Activated naive CD4-positive, alpha-beta T cell treated with anti-CD3 and anti-CD28 coated beads, Interleukin-2, amount 10 ng/mL, durations not matched to agents 7 days and 5 days (primary cell): ENCODE data around the gene CTNNA2.

Experiments
- CTCF ChIA-PET: fragments of 350-600 bp; sonication (Branson Sonifier 250); formaldehyde crosslinking; loops from one replicate; lab custom pipeline; 2021; ENCODE audit warnings: antibody characterized with exemption; lab: Charles Lee
- DNase-seq: peaks from one replicate; pipeline ENCODE4 v3.0.0-alpha.2; 2020
- H3K27ac Mint-ChIP-seq: one replicate; pipeline ENCODE4 v1.8.0; 2021; ENCODE audit warnings: mild to moderate bottlenecking, moderate library complexity, mixed read lengths
- H3K27me3 Mint-ChIP-seq: one replicate; pipeline ENCODE4 v1.8.0; 2021; ENCODE audit warnings: mild to moderate bottlenecking, mixed read lengths
- H3K36me3 Mint-ChIP-seq: one replicate; pipeline ENCODE4 v1.8.0; 2021; ENCODE audit warnings: mixed read lengths
- H3K4me1 Mint-ChIP-seq: one replicate; pipeline ENCODE4 v1.8.0; 2021; ENCODE audit warnings: mixed read lengths
- H3K4me3 Mint-ChIP-seq: one replicate; pipeline ENCODE4 v1.8.0; 2021; ENCODE audit warnings: mild to moderate bottlenecking, moderate library complexity, mixed read lengths
- H3K9me3 Mint-ChIP-seq: one replicate; pipeline ENCODE4 v1.8.0; 2021; ENCODE audit warnings: mixed read lengths

CTNNA2 gene

DNA sequence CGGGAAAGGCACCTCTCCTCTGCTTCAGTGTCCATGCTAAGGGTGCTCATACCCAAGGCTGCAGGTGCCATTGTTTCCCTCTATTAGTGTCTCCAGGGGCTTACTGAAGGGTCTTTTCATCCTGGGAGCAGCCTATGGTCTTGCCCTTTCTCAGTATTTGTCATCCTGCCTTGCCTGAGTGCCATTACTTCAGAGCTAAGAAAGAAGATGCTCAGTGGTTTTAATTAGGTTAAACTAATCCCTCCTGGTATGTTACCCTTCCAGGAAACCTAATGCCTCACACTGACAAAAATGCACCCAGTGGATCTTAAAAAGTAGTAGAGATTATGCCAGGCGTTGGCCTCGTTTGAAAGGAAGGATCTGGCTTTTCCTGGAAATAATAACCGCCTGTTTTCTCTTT is 640.3 kb downstream of the CTNNA2 start:
- no peaks in the 10 kb centered on the region for H3K27me3 Mint-ChIP-seq
- no peaks in the 10 kb centered on the region for H3K36me3 Mint-ChIP-seq
- no peak overlapping the region for H3K27ac Mint-ChIP-seq
- no peaks in the 10 kb centered on the region for H3K4me1 Mint-ChIP-seq
- CTCF ChIA-PET: no interaction called here
- no peaks in the 10 kb centered on the region for H3K9me3 Mint-ChIP-seq
- no peak for DNase-seq
- H3K4me3 Mint-ChIP-seq: no peak overlapping the region

GRCh38 chr2:80153768-80154167 is 640.9 kb downstream of the CTNNA2 start:
- H3K4me1 Mint-ChIP-seq: no peaks in the 10 kb centered on the region
- no peak for DNase-seq
- H3K4me3 Mint-ChIP-seq: no peak overlapping the region
- no peaks in the 10 kb centered on the region for H3K27me3 Mint-ChIP-seq
- H3K9me3 Mint-ChIP-seq: no peaks in the 10 kb centered on the region
- H3K27ac Mint-ChIP-seq: no peak overlapping the region
- CTCF ChIA-PET: no interaction called here
- no peaks in the 10 kb centered on the region for H3K36me3 Mint-ChIP-seq

GRCh38 chr2:80154231-80154915 is 641.5 kb downstream of the CTNNA2 start:
- Mint-ChIP-seq H3K4me3 (no peak overlapping the region), H3K27me3 (no peaks in the 10 kb centered on the region), H3K27ac (no peak overlapping the region), H3K36me3 (no peaks in the 10 kb centered on the region), H3K9me3 (no peaks in the 10 kb centered on the region), H3K4me1 (no peaks in the 10 kb centered on the region)
- DNase-seq: no peak
- CTCF ChIA-PET: no interaction called here

- H3K4me3 Mint-ChIP-seq: no peak overlapping the region
- H3K4me1 Mint-ChIP-seq: no peaks in the 10 kb centered on the region
- H3K36me3 Mint-ChIP-seq: no peaks in the 10 kb centered on the region
- DNase-seq: no peak
- no peak overlapping the region for H3K27ac Mint-ChIP-seq
- H3K27me3 Mint-ChIP-seq: no peaks in the 10 kb centered on the region
- H3K9me3 Mint-ChIP-seq: no peaks in the 10 kb centered on the region
- CTCF ChIA-PET: no interaction called here
These were observed 651.5 kb downstream of the CTNNA2 start for GRCh38 chr2:80164375-80164774.

GRCh38 chr2:80166483-80167171 is 653.8 kb downstream of the CTNNA2 start:
- H3K27me3 Mint-ChIP-seq: no peaks in the 10 kb centered on the region
- H3K27ac Mint-ChIP-seq: no peak overlapping the region
- H3K9me3 Mint-ChIP-seq: peaks cover 1% of the 10 kb centered on the region

DNA sequence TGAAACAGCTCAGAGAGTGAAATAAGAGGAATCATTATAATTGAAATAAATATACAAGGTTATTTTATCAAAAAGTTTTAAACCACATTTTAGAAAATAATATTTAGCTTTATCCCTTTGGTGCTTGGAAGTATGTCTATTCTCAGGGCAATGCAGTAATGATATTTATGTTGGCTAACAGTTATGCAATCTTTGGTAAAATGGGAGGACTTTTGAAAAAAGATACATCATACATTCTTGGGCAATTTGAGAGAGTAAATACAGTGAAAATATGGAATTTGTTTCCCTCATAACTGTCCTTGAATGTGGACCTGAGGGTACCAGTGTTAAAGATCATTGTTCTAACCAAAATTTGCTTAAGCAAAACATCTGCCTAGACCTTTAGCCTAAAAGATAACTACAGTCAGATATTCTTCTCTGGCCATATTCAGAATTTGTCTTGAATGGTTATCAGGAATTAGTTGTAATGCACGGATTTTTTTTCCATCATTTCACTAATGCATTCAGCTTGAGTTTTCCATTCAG is 654.5 kb downstream of the CTNNA2 start:
- Mint-ChIP-seq H3K4me3 (no peak overlapping the region), H3K4me1 (no peaks in the 10 kb centered on the region), H3K27ac (no peak overlapping the region), H3K27me3 (no peaks in the 10 kb centered on the region), H3K9me3 (peaks cover 3% of the 10 kb centered on the region), H3K36me3 (no peaks in the 10 kb centered on the region)
- CTCF ChIA-PET: no interaction called here
- DNase-seq: no peak

More at GRCh38 chr2:80166483-80167171, 653.8 kb downstream of the CTNNA2 start:
- no peak for DNase-seq
- Mint-ChIP-seq H3K4me3 (no peak overlapping the region), H3K36me3 (no peaks in the 10 kb centered on the region), H3K4me1 (no peaks in the 10 kb centered on the region)
- CTCF ChIA-PET: no interaction called here

GRCh38 chr2:80168037-80168436 is 655.2 kb downstream of the CTNNA2 start:
- DNase-seq: no peak
- Mint-ChIP-seq H3K36me3 (no peaks in the 10 kb centered on the region), H3K27ac (no peak overlapping the region), H3K4me1 (no peaks in the 10 kb centered on the region), H3K4me3 (no peak overlapping the region), H3K9me3 (peaks cover 6% of the 10 kb centered on the region), H3K27me3 (no peaks in the 10 kb centered on the region)
- CTCF ChIA-PET: no interaction called here

DNA sequence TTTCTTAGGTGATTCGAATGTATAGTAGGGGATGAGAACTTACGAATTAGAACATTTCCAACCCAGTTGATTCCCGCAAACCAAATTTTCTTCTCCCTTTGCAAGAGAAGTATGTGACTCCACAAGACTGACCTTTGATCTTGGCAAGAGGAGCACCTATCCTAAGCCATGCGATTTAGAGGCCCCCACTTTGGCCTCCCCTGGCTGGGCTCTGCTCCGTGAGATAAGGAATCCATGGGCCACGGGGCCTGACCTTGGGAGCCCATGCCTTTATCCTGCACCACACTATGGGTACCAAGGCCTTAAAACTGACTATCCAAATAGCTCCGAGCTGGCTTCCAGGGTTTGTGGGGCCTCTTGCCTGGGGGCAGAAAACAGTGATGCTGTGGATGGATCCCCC is 656.0 kb downstream of the CTNNA2 start:
- Mint-ChIP-seq H3K4me1 (no peaks in the 10 kb centered on the region), H3K27ac (no peak overlapping the region), H3K9me3 (peaks cover 6% of the 10 kb centered on the region), H3K4me3 (no peak overlapping the region), H3K27me3 (no peaks in the 10 kb centered on the region), H3K36me3 (no peaks in the 10 kb centered on the region)
- CTCF ChIA-PET: no interaction called here
- DNase-seq: no peak

GRCh38 chr2:80169811-80170594 is 657.2 kb downstream of the CTNNA2 start:
- Mint-ChIP-seq H3K4me1 (no peaks in the 10 kb centered on the region), H3K27me3 (no peaks in the 10 kb centered on the region), H3K27ac (no peak overlapping the region), H3K4me3 (no peak overlapping the region), H3K36me3 (no peaks in the 10 kb centered on the region), H3K9me3 (peaks cover 6% of the 10 kb centered on the region)
- CTCF ChIA-PET: no interaction called here
- no peak for DNase-seq

DNA sequence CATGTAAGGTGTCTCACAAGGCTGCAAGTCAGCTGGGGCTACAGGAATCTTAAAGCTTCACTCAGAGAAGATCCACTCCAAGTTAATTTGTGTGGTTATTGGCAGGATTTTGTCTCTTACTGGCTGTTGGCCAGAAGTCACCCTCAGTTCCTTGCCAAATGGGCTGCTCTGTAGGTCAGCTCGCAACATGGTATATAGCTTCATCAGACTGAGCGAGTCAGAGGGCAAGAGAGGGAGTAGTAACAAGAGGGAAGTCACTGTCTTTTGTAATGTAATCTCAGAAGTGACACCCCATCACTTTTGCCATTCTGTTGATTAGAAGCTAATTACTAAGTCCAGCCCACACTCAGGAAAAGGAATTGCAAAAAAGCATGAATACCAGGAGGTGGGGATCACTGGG is 672.2 kb downstream of the CTNNA2 start:
- Mint-ChIP-seq H3K4me1 (no peaks in the 10 kb centered on the region), H3K9me3 (peaks cover 16% of the 10 kb centered on the region), H3K36me3 (no peaks in the 10 kb centered on the region), H3K27me3 (no peaks in the 10 kb centered on the region), H3K4me3 (no peak overlapping the region), H3K27ac (no peak overlapping the region)
- DNase-seq: no peak
- CTCF ChIA-PET: no interaction called here

DNA sequence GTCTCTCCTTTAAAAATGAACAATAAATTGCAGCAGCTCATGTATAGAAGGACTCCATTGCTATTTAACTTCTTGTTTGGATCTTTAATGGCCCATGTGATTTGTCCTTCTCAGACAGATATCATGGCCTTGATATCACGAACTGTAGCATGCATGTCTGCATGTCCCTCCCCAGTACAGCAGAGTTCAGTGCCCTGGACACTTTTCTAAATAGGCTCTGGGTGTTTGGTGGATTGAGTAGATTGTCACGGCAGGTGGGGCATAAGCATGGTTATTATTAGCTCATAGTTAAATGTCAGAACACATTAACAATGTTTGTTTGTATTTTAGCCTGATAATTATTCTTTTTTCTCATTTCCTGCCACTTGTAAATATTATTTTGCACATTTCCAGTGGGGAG is 673.4 kb downstream of the CTNNA2 start:
- Mint-ChIP-seq H3K27ac (no peak overlapping the region), H3K27me3 (no peaks in the 10 kb centered on the region), H3K4me1 (no peaks in the 10 kb centered on the region), H3K36me3 (no peaks in the 10 kb centered on the region), H3K4me3 (no peak overlapping the region), H3K9me3 (peaks cover 6% of the 10 kb centered on the region)
- no peak for DNase-seq
- CTCF ChIA-PET: no interaction called here

GRCh38 chr2:80187156-80187555 is 674.3 kb downstream of the CTNNA2 start:
- CTCF ChIA-PET: no interaction called here
- no peaks in the 10 kb centered on the region for H3K4me1 Mint-ChIP-seq
- no peak overlapping the region for H3K4me3 Mint-ChIP-seq
- H3K27me3 Mint-ChIP-seq: no peaks in the 10 kb centered on the region
- no peak for DNase-seq
- no peak overlapping the region for H3K27ac Mint-ChIP-seq
- no peaks in the 10 kb centered on the region for H3K36me3 Mint-ChIP-seq
- peaks cover 3% of the 10 kb centered on the region for H3K9me3 Mint-ChIP-seq

DNA sequence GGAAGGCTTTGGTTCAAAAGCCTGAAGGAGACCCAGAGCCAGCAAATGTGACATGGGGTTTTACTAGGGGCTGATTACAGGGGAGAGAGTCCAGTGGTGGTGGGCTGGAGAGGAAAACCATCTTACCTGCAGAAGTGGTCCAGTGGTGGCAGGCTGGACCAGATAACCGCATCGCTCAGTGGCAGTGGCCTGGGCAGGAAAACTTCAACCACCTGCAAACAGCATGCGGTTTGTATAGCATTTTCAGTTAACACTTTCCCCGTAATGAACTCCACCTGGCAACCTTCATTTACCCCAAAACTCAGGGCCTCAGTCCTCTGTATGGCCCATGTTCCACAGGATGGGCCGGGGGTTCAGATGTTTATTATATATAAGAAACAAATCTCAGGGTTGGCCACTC is 677.3 kb downstream of the CTNNA2 start:
- Mint-ChIP-seq H3K27me3 (no peaks in the 10 kb centered on the region), H3K4me3 (no peak overlapping the region), H3K36me3 (no peaks in the 10 kb centered on the region), H3K9me3 (no peaks in the 10 kb centered on the region), H3K27ac (no peak overlapping the region), H3K4me1 (no peaks in the 10 kb centered on the region)
- CTCF ChIA-PET: no interaction called here
- DNase-seq: no peak

- CTCF ChIA-PET: no interaction called here
- H3K27ac Mint-ChIP-seq: no peak overlapping the region
- H3K9me3 Mint-ChIP-seq: peaks cover 6% of the 10 kb centered on the region
- H3K4me3 Mint-ChIP-seq: no peak overlapping the region
- no peaks in the 10 kb centered on the region for H3K27me3 Mint-ChIP-seq
- no peaks in the 10 kb centered on the region for H3K4me1 Mint-ChIP-seq
- no peak for DNase-seq
- H3K36me3 Mint-ChIP-seq: no peaks in the 10 kb centered on the region
These were observed 680.7 kb downstream of the CTNNA2 start for GRCh38 chr2:80193566-80193965.
